MM.1S (cell line): ENCODE data around the gene ARHGEF19.

Source experiments
- CTCF ChIP-seq: fragments of 300-600 bp; sonication (generic); IDR thresholded peaks from 2 replicates; pipeline ENCODE4 v1.5.1; 2016; ENCODE audit warnings: antibody characterized with exemption, low read length, mixed read lengths
- EZH2phosphoT487 ChIP-seq: fragments of 300-600 bp; sonication (generic); IDR thresholded peaks from 2 replicates; pipeline ENCODE4 v1.6.1; 2018; ENCODE audit warnings: antibody characterized with exemption, low read length

- no peak for TF ChIP-seq CTCF
- TF ChIP-seq EZH2phosphoT487 = no peak
These were observed 1.9 kb downstream of the ARHGEF19 start for GRCh38 chr1:16210581-16210980.
